GM12801 (cell line): Measurements from ENCODE around the gene PLCH2.

Source experiments
- CTCF ChIP-seq: IDR thresholded peaks from one replicate; pipeline ENCODE4 v1.5.1; 2011; ENCODE audit warnings: control low read depth; ENCODE audit not compliant: insufficient read length; ENCODE audit errors: extremely low read depth

The PLCH2 gene

GRCh38 chr1:2554621-2555387 lies 78.7 kb downstream of the PLCH2 start:
- no peak for TF ChIP-seq CTCF
